Astrocyte (in vitro differentiated cells and primary cell): Measurements from ENCODE around the gene UBALD2. TPM values are rescaled to one million over a fixed set of nuclear protein-coding genes. Genes with fewer than 3 reads are reported as not detected.

Experiments used
- DNase-seq: peaks from one replicate; pipeline ENCODE4 v3.0.0-alpha.2; 2010; ENCODE audit warnings: low read depth
- FAIRE-seq: peaks from 2 replicates; lab custom pipeline; 2011; peaks lifted over from hg19 to GRCh38; lab: Jason Lieb, UNC
- H2AFZ ChIP-seq: 2 replicates; pipeline ENCODE4 v1.6.0; 2012; ENCODE audit warnings: low read depth, low read length, inconsistent platforms
- H3K27ac ChIP-seq: 2 replicates; pipeline ENCODE4 v1.5.1; 2011; ENCODE audit warnings: low read depth, low read length, inconsistent platforms
- H3K27me3 ChIP-seq: 2 replicates; pipeline ENCODE4 v1.6.0; 2011; ENCODE audit warnings: low read length, inconsistent platforms; ENCODE audit not compliant: insufficient read depth
- H3K36me3 ChIP-seq: 2 replicates; pipeline ENCODE4 v1.5.1; 2011; ENCODE audit warnings: low read length, inconsistent platforms; ENCODE audit not compliant: insufficient read depth
- H3K4me1 ChIP-seq: 2 replicates; pipeline ENCODE4 v1.5.1; 2011; ENCODE audit warnings: low read length, inconsistent platforms; ENCODE audit not compliant: insufficient read depth
- H3K4me2 ChIP-seq: 2 replicates; pipeline ENCODE4 v1.6.0; 2012; ENCODE audit warnings: low read length, inconsistent platforms
- H3K4me3 ChIP-seq: 2 replicates; pipeline ENCODE4 v1.5.1; 2011; ENCODE audit warnings: low read depth, mild to moderate bottlenecking, low read length, inconsistent platforms; ENCODE audit not compliant: insufficient read depth
- H3K79me2 ChIP-seq: 2 replicates; pipeline ENCODE4 v1.6.0; 2012; ENCODE audit warnings: mild to moderate bottlenecking, low read length, inconsistent platforms; ENCODE audit not compliant: insufficient read depth
- H3K9ac ChIP-seq: 2 replicates; pipeline ENCODE4 v1.6.0; 2012; ENCODE audit warnings: mild to moderate bottlenecking, low read length, inconsistent platforms
- H3K9me3 ChIP-seq: 2 replicates; pipeline ENCODE4 v1.5.1; 2012; ENCODE audit warnings: low read depth, mild to moderate bottlenecking, low read length, inconsistent platforms; ENCODE audit not compliant: insufficient read depth
- H4K20me1 ChIP-seq: 2 replicates; pipeline ENCODE4 v1.6.0; 2012; ENCODE audit warnings: low read length, inconsistent platforms; ENCODE audit not compliant: insufficient read depth
- H3K27ac Mint-ChIP-seq: one replicate; pipeline ENCODE4 v1.8.0; 2021; ENCODE audit warnings: mild to moderate bottlenecking, mixed read lengths; ENCODE audit not compliant: unreplicated experiment
- H3K27me3 Mint-ChIP-seq: one replicate; pipeline ENCODE4 v1.8.0; 2021; ENCODE audit warnings: low read depth, mixed read lengths; ENCODE audit not compliant: unreplicated experiment
- H3K36me3 Mint-ChIP-seq: one replicate; pipeline ENCODE4 v1.8.0; 2021; ENCODE audit warnings: low read depth, mixed read lengths; ENCODE audit not compliant: unreplicated experiment
- H3K4me1 Mint-ChIP-seq: one replicate; pipeline ENCODE4 v1.8.0; 2021; ENCODE audit warnings: low read depth, mixed read lengths; ENCODE audit not compliant: unreplicated experiment
- H3K4me3 Mint-ChIP-seq: one replicate; pipeline ENCODE4 v1.8.0; 2021; ENCODE audit warnings: mild to moderate bottlenecking, moderate library complexity, mixed read lengths; ENCODE audit not compliant: unreplicated experiment
- H3K9me3 Mint-ChIP-seq: one replicate; pipeline ENCODE4 v1.8.0; 2021; ENCODE audit warnings: mild to moderate bottlenecking, mixed read lengths; ENCODE audit not compliant: unreplicated experiment
- EZH2 ChIP-seq: IDR thresholded peaks from 2 replicates; pipeline ENCODE4 v1.6.1; 2012; ENCODE audit warnings: mild to moderate bottlenecking, low read length, inconsistent platforms; ENCODE audit not compliant: insufficient read depth
- total RNA-seq: library from RNA; stranded (reverse); gene quantifications from 2 replicates; pipeline ENCODE4 v1.2.1, GENCODE V29; 2021
- TF ChIP-seq, protein P1 (sequence below): IDR thresholded peaks from 2 replicates; pipeline ENCODE4 v1.5.1; 2011; ENCODE audit warnings: low read depth, mild to moderate bottlenecking, inconsistent platforms, low read length, moderate library complexity; ENCODE audit not compliant: insufficient read depth

The UBALD2 gene
- total RNA-seq, 1 donor from 2014 or later = 32.8 TPM

DNA sequence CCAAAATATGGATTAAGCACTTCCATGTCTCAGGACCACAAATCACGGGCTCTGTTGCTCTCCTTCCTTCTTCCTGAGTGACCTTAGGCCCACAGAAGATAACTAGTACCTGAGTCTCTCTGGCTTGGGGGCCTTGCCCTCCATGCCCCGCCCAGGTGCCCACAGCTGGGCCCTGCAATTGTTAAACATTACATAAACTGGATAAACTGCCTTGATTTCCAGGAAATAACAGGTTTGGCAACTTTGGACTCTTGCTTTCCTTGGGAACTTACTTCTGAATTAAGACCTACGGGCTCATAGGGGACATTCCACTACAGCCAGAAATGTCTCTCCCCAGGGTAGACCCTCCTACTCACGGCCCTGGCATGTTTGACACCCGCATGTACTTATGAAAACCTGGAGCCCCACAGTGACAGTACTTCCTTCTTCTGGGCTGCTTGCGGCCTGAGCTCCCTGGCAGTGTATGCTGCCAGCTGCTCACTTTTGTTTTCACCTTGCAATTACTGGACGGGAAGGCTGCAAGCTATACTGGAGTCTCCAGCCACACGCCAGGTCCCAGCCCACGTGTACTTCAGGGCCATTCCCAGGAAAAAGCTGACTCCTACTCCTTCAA is 2.3 kb upstream of the UBALD2 start:
- Mint-ChIP-seq H3K9me3 (no peaks in the 10 kb centered on the region), H3K27me3 (no peaks in the 10 kb centered on the region), H3K27ac (peak overlapping the region; percentile 49), H3K4me3 (no peak overlapping the region), H3K36me3 (no peaks in the 10 kb centered on the region), H3K4me1 (peaks cover 27% of the 10 kb centered on the region)
- H3K4me1 ChIP-seq = peaks cover 28% of the 10 kb centered on the region
- no peak overlapping the region for H3K27ac ChIP-seq
- DNase-seq (peak; percentile 14), FAIRE-seq (no peak)
- no peaks in the 10 kb centered on the region for H3K36me3 ChIP-seq
- peak overlapping the region; percentile 61 for H2AFZ ChIP-seq
- H3K9ac ChIP-seq = no peak overlapping the region
- H3K4me2 ChIP-seq = peak overlapping the region; percentile 0
- H3K4me3 ChIP-seq = no peak overlapping the region
- TF ChIP-seq EZH2 = no peak
- TF ChIP-seq, protein P1, sequence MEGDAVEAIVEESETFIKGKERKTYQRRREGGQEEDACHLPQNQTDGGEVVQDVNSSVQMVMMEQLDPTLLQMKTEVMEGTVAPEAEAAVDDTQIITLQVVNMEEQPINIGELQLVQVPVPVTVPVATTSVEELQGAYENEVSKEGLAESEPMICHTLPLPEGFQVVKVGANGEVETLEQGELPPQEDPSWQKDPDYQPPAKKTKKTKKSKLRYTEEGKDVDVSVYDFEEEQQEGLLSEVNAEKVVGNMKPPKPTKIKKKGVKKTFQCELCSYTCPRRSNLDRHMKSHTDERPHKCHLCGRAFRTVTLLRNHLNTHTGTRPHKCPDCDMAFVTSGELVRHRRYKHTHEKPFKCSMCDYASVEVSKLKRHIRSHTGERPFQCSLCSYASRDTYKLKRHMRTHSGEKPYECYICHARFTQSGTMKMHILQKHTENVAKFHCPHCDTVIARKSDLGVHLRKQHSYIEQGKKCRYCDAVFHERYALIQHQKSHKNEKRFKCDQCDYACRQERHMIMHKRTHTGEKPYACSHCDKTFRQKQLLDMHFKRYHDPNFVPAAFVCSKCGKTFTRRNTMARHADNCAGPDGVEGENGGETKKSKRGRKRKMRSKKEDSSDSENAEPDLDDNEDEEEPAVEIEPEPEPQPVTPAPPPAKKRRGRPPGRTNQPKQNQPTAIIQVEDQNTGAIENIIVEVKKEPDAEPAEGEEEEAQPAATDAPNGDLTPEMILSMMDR = no peak
- no peaks in the 10 kb centered on the region for H3K27me3 ChIP-seq
- H3K79me2 ChIP-seq = peaks cover 22% of the 10 kb centered on the region
- H3K9me3 ChIP-seq = no peaks in the 10 kb centered on the region
- H4K20me1 ChIP-seq = peaks cover 2% of the 10 kb centered on the region

DNA sequence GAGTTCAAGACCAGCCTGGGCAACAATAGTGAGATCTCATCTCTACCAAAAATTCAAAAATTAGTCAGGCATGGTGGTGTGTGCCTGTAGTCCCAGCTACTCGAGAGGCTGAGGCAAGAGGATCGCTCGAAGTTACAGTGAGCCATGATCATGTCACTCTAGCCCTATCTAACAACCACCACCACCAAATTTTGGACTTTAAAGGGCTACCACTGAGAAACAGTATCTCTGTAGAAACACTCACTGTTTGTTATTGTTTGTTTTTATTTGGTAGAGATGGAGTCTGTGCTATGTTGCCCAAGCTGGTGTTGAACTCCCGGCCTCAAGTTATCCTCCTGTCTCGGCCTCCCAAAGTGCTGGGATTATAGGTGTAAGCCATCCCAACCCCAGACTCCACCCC is 1.3 kb upstream of the UBALD2 start:
- peaks cover 2% of the 10 kb centered on the region for H4K20me1 ChIP-seq
- H3K27me3 Mint-ChIP-seq = no peaks in the 10 kb centered on the region
- peaks cover 33% of the 10 kb centered on the region for H3K4me1 Mint-ChIP-seq
- H3K4me3 Mint-ChIP-seq = no peak overlapping the region
- H3K36me3 Mint-ChIP-seq = no peaks in the 10 kb centered on the region
- H3K27ac Mint-ChIP-seq = peak overlapping the region; percentile 88
- H3K79me2 ChIP-seq = peaks cover 30% of the 10 kb centered on the region
- peaks cover 28% of the 10 kb centered on the region for H3K4me1 ChIP-seq
- H3K9ac ChIP-seq = peak overlapping the region; percentile 49
- H3K9me3 ChIP-seq = no peaks in the 10 kb centered on the region
- no peaks in the 10 kb centered on the region for H3K27me3 ChIP-seq
- H3K9me3 Mint-ChIP-seq = no peaks in the 10 kb centered on the region
- TF ChIP-seq, protein P1 = no peak
- TF ChIP-seq EZH2 = no peak
- H3K4me3 ChIP-seq = no peak overlapping the region
- H2AFZ ChIP-seq = no peak overlapping the region
- peak overlapping the region; percentile 80 for H3K27ac ChIP-seq
- DNase-seq = no peak
- peak overlapping the region; percentile 79 for H3K4me2 ChIP-seq
- no peaks in the 10 kb centered on the region for H3K36me3 ChIP-seq
- no peak for FAIRE-seq

DNA sequence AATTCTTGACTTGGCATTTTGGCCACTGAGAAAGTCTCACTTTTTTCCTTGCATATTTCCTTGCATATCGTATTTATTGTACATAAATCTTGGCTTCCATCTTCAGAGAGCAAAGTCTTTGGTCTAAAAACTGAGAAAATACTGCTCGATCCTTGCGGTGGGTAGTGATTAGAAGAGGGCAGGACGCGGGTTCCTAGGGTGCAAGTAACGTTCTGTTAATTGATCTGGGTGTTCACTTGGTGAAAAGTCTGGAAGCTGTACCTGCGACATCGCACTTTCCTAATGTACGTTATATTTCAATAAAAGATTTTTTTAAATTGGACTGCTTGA is 758 bp upstream of the UBALD2 start:
- H3K79me2 ChIP-seq = peaks cover 35% of the 10 kb centered on the region
- peak overlapping the region; percentile 72 for H3K4me3 Mint-ChIP-seq
- peak overlapping the region; percentile 79 for H3K4me2 ChIP-seq
- peak overlapping the region; percentile 50 for H2AFZ ChIP-seq
- no peaks in the 10 kb centered on the region for H3K36me3 Mint-ChIP-seq
- FAIRE-seq = no peak
- no peak overlapping the region for H3K4me3 ChIP-seq
- no peaks in the 10 kb centered on the region for H3K9me3 ChIP-seq
- peaks cover 26% of the 10 kb centered on the region for H3K4me1 ChIP-seq
- H3K9me3 Mint-ChIP-seq = no peaks in the 10 kb centered on the region
- no peaks in the 10 kb centered on the region for H3K27me3 Mint-ChIP-seq
- H3K36me3 ChIP-seq = peaks cover 4% of the 10 kb centered on the region
- H3K9ac ChIP-seq = peak overlapping the region; percentile 49
- H3K27ac ChIP-seq = peak overlapping the region; percentile 80
- no peaks in the 10 kb centered on the region for H3K27me3 ChIP-seq
- peaks cover 7% of the 10 kb centered on the region for H4K20me1 ChIP-seq
- no peak for TF ChIP-seq EZH2
- TF ChIP-seq, protein P1 = no peak
- peaks cover 35% of the 10 kb centered on the region for H3K4me1 Mint-ChIP-seq
- no peak for DNase-seq
- H3K27ac Mint-ChIP-seq = peak overlapping the region; percentile 88
